Renal cortex interstitium (tissue), 11 donors: ENCODE data around the gene CASS4. TPM values are rescaled to one million over a fixed set of nuclear protein-coding genes. Genes with fewer than 3 reads are reported as not detected.

Experiments
- DNase-seq, 11 donors: peaks; one replicate each; pipeline ENCODE4 v3.0.0-alpha.2; 2013; ENCODE audit warnings: low read depth in 9 of 11, low spot score in 4 of 11; ENCODE audit errors: extremely low read depth in 1 of 11
- polyA plus RNA-seq, 3 donors: library from polyadenylated mRNA; unstranded; fragments of 120-200 nt; gene quantifications; one replicate each; pipeline ENCODE4 v1.2.1, GENCODE V29; 2013; ENCODE audit not compliant: insufficient read length in 3 of 3

Gene CASS4
- polyA plus RNA-seq, 3 donors, result 2.9 to 3.3 (median 3.1) TPM

DNA sequence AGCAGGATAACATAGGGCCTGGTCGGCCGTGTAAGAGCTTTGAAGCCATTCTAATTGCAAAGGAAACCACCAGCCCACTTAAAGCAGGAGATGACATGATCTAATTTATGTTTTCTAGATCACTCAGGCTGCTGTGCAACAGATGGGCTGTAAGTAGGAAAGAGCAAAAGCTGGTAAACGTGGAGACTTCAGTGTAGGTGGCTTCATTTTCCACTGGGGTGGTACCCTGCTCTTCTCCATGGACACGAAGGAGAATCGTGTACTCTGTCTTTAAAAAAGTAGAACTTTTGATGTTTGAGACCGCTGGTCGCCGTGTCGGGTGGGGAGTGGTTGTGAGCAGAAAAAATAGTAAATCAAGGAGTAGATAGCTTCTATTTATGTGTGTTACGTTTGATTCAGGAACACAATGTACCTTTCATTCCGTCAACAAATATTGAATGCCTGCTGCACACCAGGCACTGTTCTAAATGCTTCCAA is 6.4 kb downstream of the CASS4 start:
- DNase-seq, result no peak

DNA sequence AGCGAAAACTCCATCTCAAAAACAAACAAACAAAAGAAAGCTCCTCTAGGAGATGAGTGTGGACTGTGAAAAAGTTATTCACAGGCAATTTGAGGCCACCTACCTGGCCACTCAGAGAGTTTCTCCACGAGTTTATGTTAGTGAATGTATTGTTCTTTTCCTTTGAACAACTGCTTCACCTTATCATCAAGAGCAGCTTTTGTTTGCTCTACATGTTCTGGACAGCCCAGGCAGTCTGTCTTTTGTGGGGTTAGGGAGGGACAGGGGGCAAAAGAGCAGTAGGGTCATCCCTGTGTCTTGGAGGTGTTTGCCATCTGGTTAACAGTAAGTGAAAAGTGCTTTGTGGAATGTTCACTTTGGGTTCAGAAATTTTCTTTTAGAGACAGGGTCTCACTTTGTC is 8.0 kb downstream of the CASS4 start:
- no peak for DNase-seq

DNA sequence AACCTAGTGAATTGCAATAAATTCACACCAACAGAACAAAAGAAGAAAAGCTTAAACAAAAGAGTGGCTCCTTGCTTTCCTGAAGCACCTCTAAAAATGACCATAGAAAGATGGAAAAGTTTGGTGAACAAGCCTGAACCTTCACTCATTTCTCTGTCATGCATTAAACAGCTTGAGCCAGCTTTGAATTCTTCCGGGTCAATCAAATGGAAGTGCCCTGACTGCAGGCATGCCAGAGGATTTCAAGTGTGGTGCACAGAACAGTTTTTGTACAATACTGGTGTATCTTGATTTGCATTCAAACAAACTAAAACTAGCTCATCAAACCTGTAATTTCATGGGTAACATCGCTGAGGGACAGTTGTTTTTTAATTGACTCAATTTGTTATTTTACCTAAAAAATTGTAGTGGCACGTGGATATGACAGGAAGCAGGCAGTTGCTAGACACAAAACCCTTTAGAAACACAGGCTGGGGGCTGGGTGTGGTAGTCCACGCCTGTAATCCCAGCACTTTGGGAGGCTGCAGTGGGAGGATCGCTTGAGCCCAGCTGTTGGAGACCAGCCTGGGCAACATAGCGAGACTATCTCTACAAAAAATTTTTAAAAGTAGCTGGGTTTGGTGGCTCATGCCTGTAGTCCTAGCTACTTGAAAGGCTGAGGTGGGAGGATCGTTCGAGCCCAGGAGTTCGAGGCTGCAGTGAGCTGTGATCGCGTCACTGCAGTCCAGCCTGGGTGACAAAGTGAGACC is 9.1 kb downstream of the CASS4 start:
- no peak for DNase-seq

DNA sequence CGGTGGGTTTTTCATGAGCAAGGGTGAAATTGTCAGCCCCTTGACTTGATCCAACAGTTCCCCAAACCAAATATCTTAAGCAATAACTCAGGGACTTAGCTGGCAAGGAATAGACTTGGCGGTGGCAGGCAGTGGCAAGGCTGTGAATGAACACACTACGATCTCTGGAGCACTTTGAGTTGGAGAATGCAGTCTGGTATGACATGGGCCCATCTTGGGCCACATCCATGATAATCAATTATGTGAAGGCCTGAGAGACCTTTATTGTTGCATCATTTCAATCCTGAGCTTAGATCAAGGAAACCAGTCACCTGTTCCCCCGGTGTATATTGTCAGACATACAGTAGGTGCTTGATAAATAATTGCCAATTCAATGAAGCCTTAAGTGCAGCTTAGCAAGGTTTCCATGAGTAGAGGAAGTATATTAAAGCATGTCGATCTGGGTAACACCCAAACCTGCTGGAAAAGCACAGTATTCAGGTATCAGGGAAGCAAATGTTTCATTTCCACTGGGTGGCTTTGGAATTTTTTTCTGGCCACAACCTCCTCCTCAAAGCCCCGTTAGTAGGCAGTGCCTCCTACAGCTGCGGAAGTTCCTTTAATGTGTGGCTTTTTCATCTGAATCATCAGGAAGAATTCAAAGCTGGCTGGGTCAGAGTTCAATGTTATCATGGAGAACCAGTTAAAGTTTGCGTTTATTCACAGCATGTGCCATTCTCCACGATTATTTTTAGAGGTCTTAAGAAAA is 10.2 kb downstream of the CASS4 start:
- no peak for DNase-seq

DNA sequence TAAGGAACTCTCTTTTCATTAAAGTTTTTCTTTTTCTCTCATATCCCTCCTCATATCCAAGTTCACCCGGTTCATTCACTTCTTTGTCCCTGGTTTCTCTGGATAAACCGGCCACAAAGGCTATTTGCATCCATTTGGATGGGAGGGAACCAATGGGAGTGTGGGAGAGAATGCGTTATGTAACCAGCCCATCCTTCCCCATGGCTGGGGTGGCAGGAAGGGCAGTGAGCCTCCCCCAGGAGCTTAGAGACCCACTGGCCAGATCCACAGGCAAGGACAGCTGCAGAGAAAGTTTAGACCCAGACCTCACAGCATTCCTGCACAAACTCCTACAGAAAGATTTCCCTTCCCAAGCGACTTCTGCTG is 10.7 kb downstream of the CASS4 start:
- no peak for DNase-seq

DNA sequence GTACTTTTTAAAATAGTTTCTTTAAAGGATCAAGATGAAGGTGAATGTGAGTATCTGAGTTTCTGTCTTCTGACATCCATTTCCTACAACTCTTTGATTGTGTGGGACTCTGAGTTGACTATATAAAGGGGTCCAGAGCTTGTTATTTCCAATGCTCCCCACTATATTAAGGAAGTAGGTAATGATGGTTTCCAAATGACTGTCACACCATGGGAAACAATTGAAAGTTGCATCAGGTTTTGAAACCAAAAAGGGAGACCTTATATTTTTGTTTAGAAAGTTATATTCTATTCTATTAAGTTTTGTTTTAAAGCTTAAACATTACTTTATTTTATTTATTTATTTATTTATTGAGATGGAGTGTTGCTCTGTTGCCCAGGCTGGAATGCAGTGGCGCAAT is 11.2 kb downstream of the CASS4 start:
- no peak for DNase-seq

DNA sequence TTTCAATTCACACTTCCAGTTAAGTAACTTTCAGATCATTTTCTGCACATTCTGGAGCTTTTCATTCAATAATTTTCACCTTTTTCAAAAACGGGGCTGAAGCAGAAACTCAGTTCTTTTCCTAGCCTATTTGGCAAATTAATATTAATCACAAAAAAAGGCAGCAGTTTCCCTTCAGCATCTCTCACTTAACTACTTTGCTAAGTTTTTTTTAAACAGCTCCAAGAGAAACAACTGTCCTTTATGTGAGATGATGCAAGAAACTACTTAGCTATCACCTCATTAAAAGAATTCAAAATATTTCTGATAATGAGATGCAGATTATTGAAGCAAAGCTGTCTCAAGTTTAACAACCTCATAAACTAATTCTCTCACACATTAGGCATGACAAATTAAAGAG is 11.8 kb downstream of the CASS4 start:
- DNase-seq, result no peak

DNA sequence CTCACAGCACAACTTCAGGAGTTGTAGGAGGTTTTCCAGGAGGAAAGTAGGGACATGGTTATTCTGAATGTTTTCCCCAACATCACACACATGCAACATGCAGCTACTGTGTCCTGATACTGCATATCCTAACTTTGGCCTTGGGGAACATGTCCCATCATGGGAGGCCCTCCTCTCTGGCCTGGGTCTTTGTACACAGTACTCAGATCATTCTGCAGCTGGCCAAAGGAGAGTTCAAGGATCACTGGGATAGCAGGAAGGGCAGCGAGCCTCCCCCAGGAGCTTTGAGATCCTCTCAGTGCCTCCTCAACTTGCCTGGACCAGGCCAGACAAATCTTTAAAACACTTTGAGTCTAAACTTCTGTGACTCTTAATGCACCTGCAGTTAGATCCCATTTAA is 12.9 kb downstream of the CASS4 start:
- no peak for DNase-seq

DNA sequence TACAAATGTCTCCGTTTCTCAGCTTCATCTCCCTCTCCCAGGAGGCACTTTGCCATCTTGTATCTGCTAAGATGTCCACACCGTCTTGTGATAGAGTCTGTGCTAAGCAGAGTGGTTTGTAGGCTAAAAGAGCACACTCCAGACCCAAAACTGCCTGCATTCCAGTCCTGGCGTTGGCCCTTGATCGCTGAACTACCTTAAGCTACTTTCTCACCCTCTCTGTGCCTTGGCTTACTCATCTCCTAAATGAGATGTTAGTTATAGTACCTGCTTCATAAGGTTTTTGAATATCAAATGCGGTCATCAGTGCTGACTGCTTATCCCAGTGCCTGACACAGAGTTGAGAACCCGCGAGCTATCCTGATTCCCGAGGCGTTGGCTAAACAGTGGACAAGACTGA is 14.0 kb downstream of the CASS4 start:
- DNase-seq, result no peak

DNA sequence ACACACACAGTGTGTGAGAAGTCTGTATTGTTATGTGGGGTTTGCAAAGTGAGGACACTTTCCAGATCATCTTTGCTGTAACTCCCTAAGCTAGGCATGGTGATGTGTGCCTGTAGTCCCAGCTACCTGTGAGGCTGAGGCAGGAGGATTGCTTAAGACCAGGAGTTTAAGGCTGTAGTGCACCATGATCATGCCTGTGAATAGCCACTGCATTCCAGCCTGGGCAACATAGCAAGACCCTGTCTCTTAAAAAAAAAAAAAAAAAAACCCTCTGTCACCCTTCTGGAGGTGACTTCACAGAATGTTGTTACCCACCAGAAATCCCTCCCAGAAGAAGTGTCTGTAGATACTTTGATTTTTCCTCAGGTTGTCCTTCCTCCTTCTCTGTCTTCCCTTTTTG is 14.9 kb downstream of the CASS4 start:
- DNase-seq, result no peak

DNA sequence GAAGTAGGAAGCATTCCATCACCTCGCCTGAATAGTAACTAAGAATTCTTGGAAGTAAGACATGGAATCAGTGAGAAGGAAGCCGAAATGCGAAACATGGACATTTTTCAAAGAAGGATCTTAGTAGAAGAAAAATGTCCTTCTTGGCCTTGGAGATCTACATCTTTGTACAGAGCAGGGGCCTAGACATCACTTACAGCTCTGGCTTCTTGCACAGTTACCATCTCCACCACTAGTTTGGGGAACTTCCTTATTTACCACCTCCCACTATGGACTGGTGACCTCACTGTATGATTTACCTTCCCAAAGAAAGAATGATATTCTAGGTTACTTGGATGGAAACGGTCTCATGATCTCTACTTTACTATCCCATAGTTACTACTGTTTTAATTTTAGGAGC is 15.7 kb downstream of the CASS4 start:
- no peak for DNase-seq

DNA sequence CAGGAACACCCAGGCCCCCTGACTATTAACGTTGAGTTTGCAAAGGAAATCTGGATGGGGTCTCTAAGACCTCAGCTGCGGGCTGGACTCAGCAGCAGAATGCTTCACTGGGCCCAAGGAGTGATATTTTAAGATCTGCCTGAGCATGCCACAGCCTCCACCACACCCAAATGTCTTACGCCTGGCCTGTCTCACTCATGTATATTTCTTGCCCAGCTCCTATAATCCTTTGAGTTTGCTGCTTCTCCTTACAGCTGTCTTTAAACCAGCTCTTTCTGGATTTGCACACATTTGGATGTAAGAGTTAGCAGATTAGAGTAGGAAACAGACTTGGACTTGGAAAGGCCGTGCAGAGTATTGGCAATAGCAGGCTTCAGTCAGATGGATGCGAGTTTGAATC is 16.4 kb downstream of the CASS4 start:
- no peak for DNase-seq

DNA sequence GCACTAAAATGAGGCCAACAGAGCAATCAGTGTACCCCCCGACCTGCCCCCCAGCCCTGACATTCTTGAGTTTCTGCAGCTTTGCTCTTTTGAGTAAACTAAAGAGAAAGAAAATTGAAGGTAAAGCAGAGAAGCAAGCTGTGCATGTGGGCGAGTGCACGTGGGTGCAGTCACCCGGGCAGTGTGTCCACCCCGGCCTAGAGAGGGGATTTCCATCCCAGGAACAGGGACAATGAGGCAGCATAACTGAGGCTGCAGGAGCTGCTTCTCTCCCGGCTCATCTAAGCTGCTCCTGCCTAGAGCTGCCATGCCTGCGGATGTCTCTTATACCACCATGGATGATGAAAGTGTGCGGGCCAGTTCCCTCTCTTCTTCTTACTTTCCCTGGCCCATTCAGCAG is 16.8 kb downstream of the CASS4 start:
- no peak for DNase-seq

DNA sequence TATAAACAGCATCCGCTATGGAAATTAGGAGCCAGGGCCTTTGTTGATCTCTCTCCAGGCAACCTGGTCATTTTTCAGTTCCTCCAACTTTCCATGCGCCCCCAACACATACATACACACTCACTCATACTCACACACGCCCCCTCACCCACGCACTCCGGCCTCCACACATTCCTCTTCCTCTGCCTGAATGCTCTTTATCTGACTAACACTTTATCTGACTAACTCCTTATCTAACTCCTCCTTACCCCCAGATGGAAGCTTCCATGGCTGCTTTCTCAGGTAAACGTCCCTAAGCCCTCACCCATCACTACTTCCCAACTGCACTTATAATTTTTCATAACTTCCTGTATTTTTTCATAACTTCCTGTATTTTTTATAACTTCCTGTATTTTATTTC is 17.4 kb downstream of the CASS4 start:
- DNase-seq, result no peak

DNA sequence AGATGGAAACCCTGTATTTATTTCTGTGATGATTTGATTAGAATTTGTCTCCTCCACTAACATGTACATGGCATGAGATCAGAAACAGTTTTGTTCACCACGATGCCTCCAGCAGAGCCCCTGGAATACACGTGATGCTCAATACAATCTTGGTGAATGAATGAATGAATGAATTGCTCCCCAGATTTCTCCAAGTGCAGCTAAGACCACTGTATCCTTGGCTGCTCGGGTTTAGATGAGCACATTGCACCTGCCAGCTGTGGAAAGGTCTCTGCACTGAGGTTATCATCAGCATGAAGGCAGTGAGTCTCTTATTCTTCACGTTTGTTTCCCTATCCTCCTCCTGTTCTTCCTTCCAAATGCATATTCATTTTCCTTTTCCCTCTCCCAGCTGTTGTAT is 17.9 kb downstream of the CASS4 start:
- DNase-seq, result no peak

DNA sequence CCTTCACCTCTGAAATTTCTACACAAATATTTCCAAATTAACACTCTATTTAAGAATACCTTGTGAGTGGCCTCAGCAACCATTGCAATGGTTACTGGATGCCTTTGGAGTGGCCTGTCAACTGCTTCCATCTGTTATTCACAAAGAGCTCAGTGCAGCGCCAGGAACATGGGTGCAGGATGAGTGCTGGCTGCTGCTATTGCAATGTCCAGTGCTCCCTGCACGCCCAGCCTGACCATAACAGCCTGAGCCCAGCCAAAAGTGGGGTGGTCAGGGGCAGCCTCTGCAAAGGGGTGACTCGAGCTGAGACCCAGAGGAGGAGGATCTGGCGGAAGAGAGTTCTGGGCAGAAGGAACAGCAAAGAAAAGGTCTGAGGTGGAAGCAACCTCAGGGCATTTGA is 18.4 kb downstream of the CASS4 start:
- DNase-seq, result no peak

DNA sequence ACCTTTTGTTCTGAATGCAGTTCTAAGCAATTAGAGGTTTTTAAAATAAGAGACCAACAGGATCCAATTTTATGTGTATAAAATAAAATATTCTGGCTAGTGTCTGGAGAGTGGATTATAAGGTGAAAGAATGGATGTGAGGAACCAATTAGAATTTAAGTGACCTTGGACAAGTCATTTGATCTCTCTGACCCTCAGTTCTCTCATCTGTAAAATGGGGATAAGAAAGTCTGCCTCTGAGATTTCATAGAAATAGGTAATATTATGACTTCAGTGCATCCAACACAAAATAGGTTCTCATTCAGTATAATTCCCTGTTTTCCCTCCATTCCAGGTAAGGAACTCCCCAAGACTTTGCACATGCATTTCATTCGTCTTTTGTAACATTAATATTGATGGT is 18.9 kb downstream of the CASS4 start:
- DNase-seq, result no peak

DNA sequence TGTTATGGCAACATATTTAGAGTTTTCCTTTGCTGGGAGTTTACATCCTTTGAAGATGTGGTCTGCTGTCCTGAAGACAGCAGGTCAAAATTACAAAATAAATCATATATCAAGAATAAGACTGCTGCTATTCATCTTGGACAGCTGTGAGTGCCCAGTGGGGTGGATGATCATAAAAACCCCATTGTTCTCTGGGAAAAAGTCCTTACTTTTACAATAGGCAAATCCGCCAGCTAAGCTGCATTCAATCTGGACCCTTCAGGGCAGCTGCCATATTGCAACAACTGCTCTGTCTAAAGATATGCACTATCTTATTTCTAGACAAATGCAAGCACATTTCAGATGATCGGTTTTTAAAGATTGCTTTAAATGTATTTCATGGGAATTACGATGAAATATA is 19.4 kb downstream of the CASS4 start:
- no peak for DNase-seq

DNA sequence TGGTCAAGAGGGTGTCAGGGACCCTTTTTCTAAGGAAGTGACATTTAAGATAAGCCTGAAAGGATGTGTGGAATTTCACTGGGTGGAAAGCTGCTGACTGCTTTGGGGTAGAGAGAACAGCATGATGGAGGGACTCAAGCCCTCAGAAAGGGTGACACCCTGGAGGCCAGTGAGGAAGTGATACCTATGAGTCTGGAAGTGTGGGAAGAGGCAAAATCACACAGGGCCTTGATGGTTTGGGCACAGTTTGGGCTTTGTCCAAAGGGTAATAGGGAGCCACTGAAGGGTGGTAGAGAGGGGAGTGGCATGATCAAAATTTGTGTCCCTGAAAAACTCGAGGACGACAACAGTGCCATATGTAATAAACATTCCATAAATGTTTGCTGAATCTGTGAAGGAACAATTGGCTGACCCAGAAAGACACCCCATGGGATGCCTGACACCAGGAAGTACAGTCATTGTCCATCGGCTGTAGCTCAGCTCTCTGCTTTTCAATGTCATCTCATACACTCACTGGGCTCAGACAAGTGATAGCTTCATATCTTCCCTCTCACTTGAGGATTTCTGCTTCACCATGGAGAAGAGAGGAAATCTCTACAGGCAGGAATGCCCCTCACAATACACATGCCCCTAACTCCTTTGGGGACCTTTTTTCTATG is 21.3 kb downstream of the CASS4 start:
- DNase-seq, result no peak

DNA sequence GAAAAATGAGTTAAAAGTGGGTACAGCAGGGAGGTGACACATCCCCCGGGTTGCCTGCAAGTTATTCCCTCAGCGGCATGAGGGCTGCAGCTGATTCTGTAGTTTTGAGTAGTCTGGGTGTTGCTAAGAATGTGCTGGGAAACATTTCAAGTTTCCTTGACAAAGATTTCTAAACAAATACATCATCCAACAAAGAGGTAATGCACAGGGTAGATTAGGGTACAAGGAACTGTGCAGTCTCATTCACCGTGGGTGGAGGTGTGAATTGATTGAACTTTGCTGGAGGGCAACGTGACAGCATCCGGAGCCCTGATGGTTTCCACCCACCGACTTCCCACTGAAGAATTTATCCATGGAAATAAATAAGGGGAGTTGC is 21.8 kb downstream of the CASS4 start:
- DNase-seq, result no peak
